PC-3 (cell line): ENCODE results near the gene MANF.

Experiments used
- CTCF ChIP-seq: fragments of 300-600 bp; sonication (generic); conservative IDR thresholded peaks from 2 replicates; pipeline ENCODE4 v1.5.1; 2017; ENCODE audit warnings: antibody characterized with exemption, low read depth, mild to moderate bottlenecking, low read length
- EZH2 ChIP-seq: fragments of 300-600 bp; sonication (generic); IDR thresholded peaks from one replicate; pipeline ENCODE4 v1.6.1; 2017; ENCODE audit warnings: antibody characterized with exemption, mild to moderate bottlenecking, low read length; ENCODE audit not compliant: unreplicated experiment
- EZH2phosphoT487 ChIP-seq: fragments of 300-600 bp; sonication (generic); IDR thresholded peaks from 2 replicates; pipeline ENCODE4 v1.6.1; 2018; ENCODE audit warnings: mild to moderate bottlenecking, antibody characterized with exemption, low read length, borderline replicate concordance

- TF ChIP-seq CTCF (no peak), EZH2 (no peak), EZH2phosphoT487 (no peak)
Measured at GRCh38 chr3:51403675-51404074, 18.6 kb downstream of the MANF start.
